GM23338 (cell line): ENCODE measurements around the gene FBXO8. TPM values are rescaled to one million over a fixed set of nuclear protein-coding genes. Genes with fewer than 3 reads are reported as not detected.

Experiments used
- ATAC-seq: fragments of 200-7000 bp; cut with Tn5 transposase; 3 replicates; pipeline ENCODE4 v1.9.1; 2020
- DNase-seq: peaks from one replicate; pipeline ENCODE4 v3.0.0-alpha.2; 2015; ENCODE audit warnings: low spot score
- H2AFZ ChIP-seq: fragments of 200-600 bp; sonication (generic); 2 replicates; pipeline ENCODE4 v1.8.0; 2016; ENCODE audit warnings: antibody characterized with exemption, mild to moderate bottlenecking, moderate library complexity
- H3F3A ChIP-seq: fragments of 200-600 bp; sonication (generic); replicated peaks from 2 replicates; pipeline ENCODE4 v1.8.0; 2017; ENCODE audit warnings: antibody characterized with exemption, mixed run types, low read depth
- H3K27ac ChIP-seq: fragments of 200-600 bp; sonication (generic); 2 replicates; pipeline ENCODE4 v1.6.1; 2016; ENCODE audit warnings: low read depth
- H3K27me3 ChIP-seq: fragments of 200-600 bp; sonication (generic); 2 replicates; pipeline ENCODE4 v1.8.0; 2016; ENCODE audit warnings: mild to moderate bottlenecking, mixed run types, moderate library complexity; ENCODE audit not compliant: insufficient read depth
- H3K36me3 ChIP-seq: fragments of 200-600 bp; sonication (generic); 2 replicates; pipeline ENCODE4 v1.8.0; 2016; ENCODE audit warnings: mild to moderate bottlenecking; ENCODE audit not compliant: insufficient read depth
- H3K4me1 ChIP-seq: fragments of 200-600 bp; sonication (generic); 2 replicates; pipeline ENCODE4 v1.8.0; 2016; ENCODE audit warnings: mild to moderate bottlenecking, moderate library complexity; ENCODE audit not compliant: insufficient read depth
- H3K4me2 ChIP-seq: fragments of 200-600 bp; sonication (generic); 2 replicates; pipeline ENCODE4 v1.7.1; 2017; ENCODE audit warnings: mixed run types
- H3K4me3 ChIP-seq: fragments of 200-600 bp; sonication (generic); 2 replicates; pipeline ENCODE4 v1.6.1; 2016; ENCODE audit warnings: mixed run types
- H3K79me2 ChIP-seq: fragments of 200-600 bp; sonication (generic); replicated peaks from 2 replicates; pipeline ENCODE4 v1.8.0; 2017; ENCODE audit warnings: mild to moderate bottlenecking; ENCODE audit not compliant: insufficient read depth
- H3K9me2 ChIP-seq: fragments of 200-600 bp; sonication (generic); 2 replicates; pipeline ENCODE4 v1.8.0; 2017; ENCODE audit not compliant: insufficient read depth
- H4K20me1 ChIP-seq: fragments of 200-600 bp; sonication (generic); replicated peaks from 2 replicates; pipeline ENCODE4 v1.8.0; 2017; ENCODE audit warnings: mild to moderate bottlenecking; ENCODE audit not compliant: insufficient read depth
- H3K27ac Mint-ChIP-seq: 2 replicates; pipeline ENCODE4 v1.8.0; 2020; ENCODE audit warnings: inconsistent platforms, mild to moderate bottlenecking, moderate library complexity, mixed read lengths
- H3K27me3 Mint-ChIP-seq: 3 replicates; pipeline ENCODE4 v1.8.0; 2022; ENCODE audit warnings: low read depth, mild to moderate bottlenecking, moderate library complexity, mixed read lengths, inconsistent platforms; ENCODE audit not compliant: insufficient read depth, poor library complexity
- H3K36me3 Mint-ChIP-seq: 3 replicates; pipeline ENCODE4 v1.8.0; 2021; ENCODE audit warnings: low read depth, mild to moderate bottlenecking, inconsistent platforms, moderate library complexity, mixed read lengths
- H3K4me1 Mint-ChIP-seq: 3 replicates; pipeline ENCODE4 v1.8.0; 2020; ENCODE audit warnings: mild to moderate bottlenecking, inconsistent platforms, mixed read lengths
- H3K4me3 Mint-ChIP-seq: 3 replicates; pipeline ENCODE4 v1.8.0; 2021; ENCODE audit warnings: moderate library complexity, mild to moderate bottlenecking, inconsistent platforms, mixed read lengths
- H3K9me3 Mint-ChIP-seq: 3 replicates; pipeline ENCODE4 v1.8.0; 2020; ENCODE audit warnings: moderate library complexity, mild to moderate bottlenecking, inconsistent platforms, mixed read lengths
- CREB1 ChIP-seq: fragments of 250-450 bp; sonication (Bioruptor Pico); IDR thresholded peaks from 2 replicates; pipeline ENCODE4 v1.5.0; 2020; ENCODE audit warnings: low read depth, mild to moderate bottlenecking, moderate library complexity
- EZH2 ChIP-seq: fragments of 200-600 bp; sonication (generic); IDR thresholded peaks from one replicate; pipeline ENCODE4 v1.8.0; 2017; ENCODE audit warnings: antibody characterized with exemption, mild to moderate bottlenecking, low read depth; ENCODE audit not compliant: unreplicated experiment
- JUNB ChIP-seq: IDR thresholded peaks from one replicate; pipeline ENCODE4 v1.6.1; 2016; ENCODE audit warnings: antibody characterized with exemption; ENCODE audit not compliant: unreplicated experiment
- NANOG ChIP-seq: IDR thresholded peaks from 2 replicates; pipeline ENCODE4 v1.6.1; 2016; ENCODE audit warnings: antibody characterized with exemption, borderline replicate concordance
- STAT1 ChIP-seq: IDR thresholded peaks from one replicate; pipeline ENCODE4 v1.6.1; 2016; ENCODE audit warnings: antibody characterized with exemption; ENCODE audit not compliant: unreplicated experiment
- ZNF114 ChIP-seq: fragments of 250-450 bp; sonication (Bioruptor Pico); IDR thresholded peaks from 2 replicates; pipeline ENCODE4 v1.5.0; 2020; ENCODE audit warnings: mild to moderate bottlenecking, moderate library complexity
- ZNF331 ChIP-seq: fragments of 250-450 bp; sonication (Bioruptor Pico); IDR thresholded peaks from 2 replicates; pipeline ENCODE4 v1.5.0; 2020; ENCODE audit warnings: low read depth, mild to moderate bottlenecking, moderate library complexity
- polyA plus RNA-seq: library from polyadenylated mRNA; unstranded; fragments of >200 nt; fragmentation: Nextera tagmentation; extraction: Ambion mirVana; gene quantifications from 2 replicates; pipeline ENCODE4 v1.2.1, GENCODE V29; 2016
- total RNA-seq: library from RNA; depleted of rRNA; stranded (reverse); fragments of >200 nt; shearing (Covaris generic); gene quantifications from 2 replicates; pipeline ENCODE4 v1.2.3, GENCODE V29; 2014
- TF ChIP-seq, protein P1 (sequence below): fragments of 250-450 bp; sonication (Bioruptor Pico); IDR thresholded peaks from 2 replicates; pipeline ENCODE4 v1.5.0; 2020; ENCODE audit warnings: mild to moderate bottlenecking, moderate library complexity
- TF ChIP-seq, protein P2 (sequence below): IDR thresholded peaks from 2 replicates; pipeline ENCODE4 v1.6.1; 2016; ENCODE audit warnings: antibody characterized with exemption
- TF ChIP-seq, protein P3 (sequence below): IDR thresholded peaks from one replicate; pipeline ENCODE4 v1.6.1; 2018; ENCODE audit warnings: antibody characterized with exemption; ENCODE audit not compliant: unreplicated experiment

The FBXO8 gene
- total and polyA plus RNA-seq, 2 experiments from 2014 or later: 5.8 to 7.9 TPM

DNA sequence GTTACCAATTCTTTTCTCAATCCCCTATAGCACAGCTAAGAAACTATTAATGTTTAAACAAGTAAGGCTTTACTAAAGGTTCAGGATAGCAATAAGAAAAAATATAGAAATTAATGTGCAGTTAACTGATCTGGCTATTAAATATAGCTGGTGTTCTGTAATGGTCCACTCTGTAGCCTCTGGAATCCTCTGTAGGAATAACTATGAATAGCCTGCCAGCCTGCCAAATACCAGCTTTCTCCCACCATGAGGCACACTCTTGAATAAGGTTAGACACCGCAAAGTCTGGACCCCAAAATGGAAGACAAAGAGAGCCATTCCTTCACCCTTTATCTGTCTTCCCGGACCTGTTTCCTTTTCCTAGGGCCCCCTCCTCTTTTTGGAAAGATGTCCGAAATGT, 30.8 kb upstream of the FBXO8 start (continued):
- TF ChIP-seq ZNF331 (CRISPR knock-in tag): no peak

DNA sequence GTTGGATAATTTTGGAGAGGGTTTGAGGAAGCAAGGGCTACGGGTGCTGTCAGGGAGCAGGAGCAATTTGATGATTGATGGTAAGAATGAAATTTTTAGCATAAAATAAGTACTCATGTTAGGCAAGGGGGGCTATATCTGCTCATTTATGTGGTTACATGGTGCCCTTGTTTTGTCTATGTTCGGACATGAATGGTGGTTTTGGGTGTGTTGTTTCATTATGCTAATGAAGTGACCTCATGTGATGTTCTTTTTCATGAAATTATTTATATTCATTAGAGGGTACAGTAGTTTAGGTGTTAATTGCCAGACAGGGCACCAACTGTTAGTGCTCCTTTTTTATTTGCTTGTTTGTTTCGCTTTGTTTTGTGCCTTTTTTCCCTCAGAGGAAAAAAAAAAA, 29.5 kb upstream of the FBXO8 start:
- Histone ChIP-seq H3K4me2 (no peak overlapping the region), H3F3A (no peaks in the 10 kb centered on the region), H3K36me3 (no peaks in the 10 kb centered on the region), H4K20me1 (no peaks in the 10 kb centered on the region), H3K27ac (no peak overlapping the region), H3K4me1 (no peaks in the 10 kb centered on the region), H3K27me3 (no peaks in the 10 kb centered on the region), H3K9me2 (no peaks in the 10 kb centered on the region), H3K79me2 (no peaks in the 10 kb centered on the region), H3K4me3 (no peak overlapping the region), H2AFZ (no peak overlapping the region)
- TF ChIP-seq JUNB (no peak), ZNF114 (CRISPR knock-in tag) (no peak), CREB1 (CRISPR knock-in tag) (no peak), NANOG (no peak), EZH2 (no peak), STAT1 (no peak)
- TF ChIP-seq, protein P1, sequence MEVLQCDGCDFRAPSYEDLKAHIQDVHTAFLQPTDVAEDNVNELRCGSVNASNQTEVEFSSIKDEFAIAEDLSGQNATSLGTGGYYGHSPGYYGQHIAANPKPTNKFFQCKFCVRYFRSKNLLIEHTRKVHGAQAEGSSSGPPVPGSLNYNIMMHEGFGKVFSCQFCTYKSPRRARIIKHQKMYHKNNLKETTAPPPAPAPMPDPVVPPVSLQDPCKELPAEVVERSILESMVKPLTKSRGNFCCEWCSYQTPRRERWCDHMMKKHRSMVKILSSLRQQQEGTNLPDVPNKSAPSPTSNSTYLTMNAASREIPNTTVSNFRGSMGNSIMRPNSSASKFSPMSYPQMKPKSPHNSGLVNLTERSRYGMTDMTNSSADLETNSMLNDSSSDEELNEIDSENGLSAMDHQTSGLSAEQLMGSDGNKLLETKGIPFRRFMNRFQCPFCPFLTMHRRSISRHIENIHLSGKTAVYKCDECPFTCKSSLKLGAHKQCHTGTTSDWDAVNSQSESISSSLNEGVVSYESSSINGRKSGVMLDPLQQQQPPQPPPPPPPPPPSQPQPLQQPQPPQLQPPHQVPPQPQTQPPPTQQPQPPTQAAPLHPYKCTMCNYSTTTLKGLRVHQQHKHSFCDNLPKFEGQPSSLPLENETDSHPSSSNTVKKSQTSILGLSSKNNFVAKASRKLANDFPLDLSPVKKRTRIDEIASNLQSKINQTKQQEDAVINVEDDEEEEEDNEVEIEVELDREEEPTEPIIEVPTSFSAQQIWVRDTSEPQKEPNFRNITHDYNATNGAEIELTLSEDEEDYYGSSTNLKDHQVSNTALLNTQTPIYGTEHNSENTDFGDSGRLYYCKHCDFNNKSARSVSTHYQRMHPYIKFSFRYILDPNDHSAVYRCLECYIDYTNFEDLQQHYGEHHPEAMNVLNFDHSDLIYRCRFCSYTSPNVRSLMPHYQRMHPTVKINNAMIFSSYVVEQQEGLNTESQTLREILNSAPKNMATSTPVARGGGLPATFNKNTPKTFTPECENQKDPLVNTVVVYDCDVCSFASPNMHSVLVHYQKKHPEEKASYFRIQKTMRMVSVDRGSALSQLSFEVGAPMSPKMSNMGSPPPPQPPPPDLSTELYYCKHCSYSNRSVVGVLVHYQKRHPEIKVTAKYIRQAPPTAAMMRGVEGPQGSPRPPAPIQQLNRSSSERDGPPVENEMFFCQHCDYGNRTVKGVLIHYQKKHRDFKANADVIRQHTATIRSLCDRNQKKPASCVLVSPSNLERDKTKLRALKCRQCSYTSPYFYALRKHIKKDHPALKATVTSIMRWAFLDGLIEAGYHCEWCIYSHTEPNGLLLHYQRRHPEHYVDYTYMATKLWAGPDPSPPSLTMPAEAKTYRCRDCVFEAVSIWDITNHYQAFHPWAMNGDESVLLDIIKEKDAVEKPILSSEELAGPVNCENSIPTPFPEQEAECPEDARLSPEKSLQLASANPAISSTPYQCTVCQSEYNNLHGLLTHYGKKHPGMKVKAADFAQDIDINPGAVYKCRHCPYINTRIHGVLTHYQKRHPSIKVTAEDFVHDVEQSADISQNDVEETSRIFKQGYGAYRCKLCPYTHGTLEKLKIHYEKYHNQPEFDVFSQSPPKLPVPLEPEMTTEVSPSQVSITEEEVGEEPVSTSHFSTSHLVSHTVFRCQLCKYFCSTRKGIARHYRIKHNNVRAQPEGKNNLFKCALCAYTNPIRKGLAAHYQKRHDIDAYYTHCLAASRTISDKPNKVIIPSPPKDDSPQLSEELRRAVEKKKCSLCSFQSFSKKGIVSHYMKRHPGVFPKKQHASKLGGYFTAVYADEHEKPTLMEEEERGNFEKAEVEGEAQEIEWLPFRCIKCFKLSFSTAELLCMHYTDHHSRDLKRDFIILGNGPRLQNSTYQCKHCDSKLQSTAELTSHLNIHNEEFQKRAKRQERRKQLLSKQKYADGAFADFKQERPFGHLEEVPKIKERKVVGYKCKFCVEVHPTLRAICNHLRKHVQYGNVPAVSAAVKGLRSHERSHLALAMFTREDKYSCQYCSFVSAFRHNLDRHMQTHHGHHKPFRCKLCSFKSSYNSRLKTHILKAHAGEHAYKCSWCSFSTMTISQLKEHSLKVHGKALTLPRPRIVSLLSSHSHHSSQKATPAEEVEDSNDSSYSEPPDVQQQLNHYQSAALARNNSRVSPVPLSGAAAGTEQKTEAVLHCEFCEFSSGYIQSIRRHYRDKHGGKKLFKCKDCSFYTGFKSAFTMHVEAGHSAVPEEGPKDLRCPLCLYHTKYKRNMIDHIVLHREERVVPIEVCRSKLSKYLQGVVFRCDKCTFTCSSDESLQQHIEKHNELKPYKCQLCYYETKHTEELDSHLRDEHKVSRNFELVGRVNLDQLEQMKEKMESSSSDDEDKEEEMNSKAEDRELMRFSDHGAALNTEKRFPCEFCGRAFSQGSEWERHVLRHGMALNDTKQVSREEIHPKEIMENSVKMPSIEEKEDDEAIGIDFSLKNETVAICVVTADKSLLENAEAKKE (CRISPR knock-in tag): no peak
- TF ChIP-seq, protein P2, sequence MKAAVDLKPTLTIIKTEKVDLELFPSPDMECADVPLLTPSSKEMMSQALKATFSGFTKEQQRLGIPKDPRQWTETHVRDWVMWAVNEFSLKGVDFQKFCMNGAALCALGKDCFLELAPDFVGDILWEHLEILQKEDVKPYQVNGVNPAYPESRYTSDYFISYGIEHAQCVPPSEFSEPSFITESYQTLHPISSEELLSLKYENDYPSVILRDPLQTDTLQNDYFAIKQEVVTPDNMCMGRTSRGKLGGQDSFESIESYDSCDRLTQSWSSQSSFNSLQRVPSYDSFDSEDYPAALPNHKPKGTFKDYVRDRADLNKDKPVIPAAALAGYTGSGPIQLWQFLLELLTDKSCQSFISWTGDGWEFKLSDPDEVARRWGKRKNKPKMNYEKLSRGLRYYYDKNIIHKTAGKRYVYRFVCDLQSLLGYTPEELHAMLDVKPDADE: no peak
- TF ChIP-seq, protein P3, sequence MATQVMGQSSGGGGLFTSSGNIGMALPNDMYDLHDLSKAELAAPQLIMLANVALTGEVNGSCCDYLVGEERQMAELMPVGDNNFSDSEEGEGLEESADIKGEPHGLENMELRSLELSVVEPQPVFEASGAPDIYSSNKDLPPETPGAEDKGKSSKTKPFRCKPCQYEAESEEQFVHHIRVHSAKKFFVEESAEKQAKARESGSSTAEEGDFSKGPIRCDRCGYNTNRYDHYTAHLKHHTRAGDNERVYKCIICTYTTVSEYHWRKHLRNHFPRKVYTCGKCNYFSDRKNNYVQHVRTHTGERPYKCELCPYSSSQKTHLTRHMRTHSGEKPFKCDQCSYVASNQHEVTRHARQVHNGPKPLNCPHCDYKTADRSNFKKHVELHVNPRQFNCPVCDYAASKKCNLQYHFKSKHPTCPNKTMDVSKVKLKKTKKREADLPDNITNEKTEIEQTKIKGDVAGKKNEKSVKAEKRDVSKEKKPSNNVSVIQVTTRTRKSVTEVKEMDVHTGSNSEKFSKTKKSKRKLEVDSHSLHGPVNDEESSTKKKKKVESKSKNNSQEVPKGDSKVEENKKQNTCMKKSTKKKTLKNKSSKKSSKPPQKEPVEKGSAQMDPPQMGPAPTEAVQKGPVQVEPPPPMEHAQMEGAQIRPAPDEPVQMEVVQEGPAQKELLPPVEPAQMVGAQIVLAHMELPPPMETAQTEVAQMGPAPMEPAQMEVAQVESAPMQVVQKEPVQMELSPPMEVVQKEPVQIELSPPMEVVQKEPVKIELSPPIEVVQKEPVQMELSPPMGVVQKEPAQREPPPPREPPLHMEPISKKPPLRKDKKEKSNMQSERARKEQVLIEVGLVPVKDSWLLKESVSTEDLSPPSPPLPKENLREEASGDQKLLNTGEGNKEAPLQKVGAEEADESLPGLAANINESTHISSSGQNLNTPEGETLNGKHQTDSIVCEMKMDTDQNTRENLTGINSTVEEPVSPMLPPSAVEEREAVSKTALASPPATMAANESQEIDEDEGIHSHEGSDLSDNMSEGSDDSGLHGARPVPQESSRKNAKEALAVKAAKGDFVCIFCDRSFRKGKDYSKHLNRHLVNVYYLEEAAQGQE: no peak
- ATAC-seq (no peak), DNase-seq (no peak)
- no peak overlapping the region for H3K4me3 Mint-ChIP-seq
- H3K9me3 Mint-ChIP-seq: no peaks in the 10 kb centered on the region; the same call in 2 of the 3 replicates
- H3K36me3 Mint-ChIP-seq: no peaks in the 10 kb centered on the region; the same call in 1 of the 3 replicates
- no peak overlapping the region for H3K27ac Mint-ChIP-seq
- no peaks in the 10 kb centered on the region for H3K27me3 Mint-ChIP-seq
- peaks cover 5% of the 10 kb centered on the region; the same call in 2 of the 3 replicates for H3K4me1 Mint-ChIP-seq
